Mononuclear cell (primary cell): ENCODE data around the gene SCRT2. TPM values are rescaled to one million over a fixed set of nuclear protein-coding genes. Genes with fewer than 3 reads are reported as not detected.

ENCODE experiments used
- H3K27me3 ChIP-seq: 2 replicates; pipeline ENCODE4 v1.6.0; 2011; ENCODE audit warnings: low read length, control low read depth; ENCODE audit not compliant: insufficient read depth
- H3K4me1 ChIP-seq: 2 replicates; pipeline ENCODE4 v1.5.1; 2011; ENCODE audit warnings: mild to moderate bottlenecking, low read length, control low read depth; ENCODE audit not compliant: insufficient read depth
- H3K4me3 ChIP-seq: 2 replicates; pipeline ENCODE4 v1.5.1; 2011; ENCODE audit warnings: mild to moderate bottlenecking, low read length, moderate library complexity
- H3K9me3 ChIP-seq: 2 replicates; pipeline ENCODE4 v1.5.1; 2011; ENCODE audit warnings: low read depth, mild to moderate bottlenecking, control low read depth, low read length
- total RNA-seq: library from RNA; depleted of rRNA; stranded (reverse); fragments of >200 nt; gene quantifications from one replicate; pipeline ENCODE4 v1.2.3, GENCODE V29; 2012

Gene SCRT2
- total RNA-seq, 1 donor = not detected

GRCh38 chr20:669573-669972, 6.0 kb downstream of the SCRT2 start:
- no peaks in the 10 kb centered on the region for H3K9me3 ChIP-seq
- no peaks in the 10 kb centered on the region for H3K4me1 ChIP-seq
- H3K4me3 ChIP-seq = no peak overlapping the region
- peaks cover 56% of the 10 kb centered on the region for H3K27me3 ChIP-seq

DNA sequence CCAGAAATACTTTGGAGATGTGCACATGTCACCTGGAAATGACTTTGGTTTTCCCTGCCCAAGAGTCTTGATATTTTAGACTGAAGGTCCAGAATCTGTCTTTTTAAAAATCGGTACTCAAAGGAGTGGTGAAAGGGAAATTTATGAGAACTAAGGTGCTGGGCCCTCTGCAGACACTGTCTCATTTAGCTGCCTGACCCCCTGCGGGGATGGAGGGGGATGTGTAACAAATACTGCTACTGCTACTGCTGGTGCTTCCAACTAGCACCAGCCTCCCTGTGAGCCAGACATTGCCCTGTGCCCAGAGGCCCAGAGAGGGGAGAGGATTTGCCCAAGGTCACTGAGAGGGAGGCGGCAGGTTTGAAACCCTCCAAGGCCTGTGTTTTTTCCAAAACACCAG, 7.0 kb downstream of the SCRT2 start:
- Histone ChIP-seq H3K4me3 (no peak overlapping the region), H3K27me3 (peaks cover 51% of the 10 kb centered on the region), H3K4me1 (peaks cover 2% of the 10 kb centered on the region), H3K9me3 (no peaks in the 10 kb centered on the region)

GRCh38 chr20:668050-668449, 7.6 kb downstream of the SCRT2 start:
- peaks cover 7% of the 10 kb centered on the region for H3K4me1 ChIP-seq
- no peaks in the 10 kb centered on the region for H3K9me3 ChIP-seq
- peaks cover 48% of the 10 kb centered on the region for H3K27me3 ChIP-seq
- H3K4me3 ChIP-seq = no peak overlapping the region

DNA sequence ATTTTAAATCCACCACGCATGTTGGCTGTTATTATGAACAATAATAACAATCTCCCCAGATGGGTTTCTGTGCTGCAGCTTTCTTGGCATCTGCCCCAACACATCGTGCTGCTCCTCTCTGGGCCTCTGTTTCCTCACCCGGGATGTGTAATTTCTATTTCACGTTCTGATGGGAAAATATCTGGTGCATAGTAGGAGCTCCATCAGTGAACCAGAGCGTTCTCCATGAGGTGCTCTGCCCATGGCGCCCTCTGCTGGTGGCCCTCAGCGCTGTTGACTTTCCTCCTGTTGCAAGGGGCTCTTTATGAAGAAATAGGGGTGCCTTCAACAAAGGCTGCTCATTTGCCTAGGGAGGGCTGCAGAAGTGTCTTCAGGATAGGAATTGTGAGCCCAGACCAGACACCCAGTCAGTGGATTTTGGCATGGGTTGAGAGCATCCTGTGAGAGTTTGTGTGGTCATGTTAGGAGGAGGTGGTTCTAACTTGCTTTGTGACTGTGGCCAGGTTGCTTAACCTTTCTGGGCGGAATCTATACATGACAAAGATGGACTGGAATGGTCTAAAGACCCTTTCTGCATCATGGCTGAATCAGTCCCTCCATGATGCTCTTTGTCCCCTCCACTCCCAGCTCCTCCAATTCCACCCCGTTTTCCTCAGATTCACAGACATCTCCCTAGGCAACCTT, 8.1 kb downstream of the SCRT2 start:
- H3K27me3 ChIP-seq = peaks cover 49% of the 10 kb centered on the region
- peaks cover 7% of the 10 kb centered on the region for H3K4me1 ChIP-seq
- no peaks in the 10 kb centered on the region for H3K9me3 ChIP-seq
- H3K4me3 ChIP-seq = no peak overlapping the region

DNA sequence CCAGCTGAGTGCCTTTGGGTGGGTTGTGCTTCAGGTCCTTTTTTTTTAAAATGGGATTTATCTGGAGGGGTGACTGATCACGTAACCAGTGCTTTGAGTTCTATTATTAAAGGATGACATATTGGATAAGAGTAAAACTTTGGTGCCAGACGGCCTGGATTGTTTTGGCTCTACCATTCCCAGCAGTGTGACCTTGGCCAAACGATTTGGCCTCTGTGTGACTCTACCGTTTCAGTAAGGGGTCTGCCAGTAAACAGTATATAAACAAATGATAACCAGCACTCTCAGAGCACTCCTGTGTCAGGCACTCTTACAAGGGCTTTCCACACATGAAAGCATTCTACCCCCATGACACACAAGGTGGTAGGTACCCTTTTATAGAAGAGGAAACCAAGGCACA, 8.7 kb downstream of the SCRT2 start:
- H3K4me3 ChIP-seq = no peak overlapping the region
- peaks cover 47% of the 10 kb centered on the region for H3K27me3 ChIP-seq
- H3K4me1 ChIP-seq = peaks cover 13% of the 10 kb centered on the region
- no peaks in the 10 kb centered on the region for H3K9me3 ChIP-seq

DNA sequence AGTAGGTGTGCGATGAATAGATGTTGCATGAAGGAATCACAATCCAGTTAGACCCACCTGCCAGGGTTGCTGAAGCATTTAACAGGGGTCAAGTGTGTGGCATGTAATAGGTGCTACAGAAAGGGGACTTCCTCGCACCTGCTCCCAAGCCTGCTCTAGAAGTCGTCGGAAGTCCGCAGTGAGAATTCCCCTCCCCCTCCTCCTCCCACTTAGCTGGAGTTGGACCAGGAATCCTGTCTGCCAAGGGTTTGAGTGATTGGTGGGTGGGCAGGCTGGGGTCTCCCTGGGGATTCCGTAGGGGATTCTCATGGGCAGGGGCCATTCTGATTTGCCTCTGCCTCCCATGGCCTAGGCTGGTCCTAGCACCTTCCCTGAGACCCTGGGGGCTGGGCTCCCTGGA, 10.3 kb downstream of the SCRT2 start:
- Histone ChIP-seq H3K4me1 (peaks cover 29% of the 10 kb centered on the region), H3K9me3 (no peaks in the 10 kb centered on the region), H3K27me3 (peaks cover 39% of the 10 kb centered on the region), H3K4me3 (no peak overlapping the region)

- H3K9me3 ChIP-seq = no peaks in the 10 kb centered on the region
- H3K4me3 ChIP-seq = no peak overlapping the region
- peaks cover 39% of the 10 kb centered on the region for H3K27me3 ChIP-seq
- peaks cover 36% of the 10 kb centered on the region for H3K4me1 ChIP-seq
Measured at GRCh38 chr20:664576-664975, 11.0 kb downstream of the SCRT2 start.

DNA sequence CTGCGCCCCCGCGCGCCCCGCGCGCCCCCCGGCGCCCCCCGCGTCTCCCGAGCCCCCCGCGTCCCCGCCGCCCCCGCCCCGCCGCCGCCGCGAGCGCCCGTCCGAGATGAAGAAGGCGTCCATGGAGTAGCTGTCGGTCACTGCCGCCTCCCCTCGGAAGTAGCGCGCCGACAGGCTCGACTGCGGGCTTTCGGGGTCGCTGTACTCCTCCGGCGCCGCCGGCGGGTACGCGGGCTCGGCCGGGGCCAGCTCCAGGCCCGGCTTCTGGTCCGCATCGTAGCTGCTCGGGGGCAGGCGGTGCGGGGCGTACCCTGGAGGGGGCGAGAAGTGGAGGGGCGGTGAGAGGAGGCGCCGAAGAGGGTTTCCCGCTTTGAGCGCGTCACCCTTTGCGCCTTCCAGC, 11.5 kb downstream of the SCRT2 start:
- Histone ChIP-seq H3K4me1 (peaks cover 40% of the 10 kb centered on the region), H3K4me3 (no peak overlapping the region), H3K27me3 (peaks cover 39% of the 10 kb centered on the region), H3K9me3 (no peaks in the 10 kb centered on the region)

DNA sequence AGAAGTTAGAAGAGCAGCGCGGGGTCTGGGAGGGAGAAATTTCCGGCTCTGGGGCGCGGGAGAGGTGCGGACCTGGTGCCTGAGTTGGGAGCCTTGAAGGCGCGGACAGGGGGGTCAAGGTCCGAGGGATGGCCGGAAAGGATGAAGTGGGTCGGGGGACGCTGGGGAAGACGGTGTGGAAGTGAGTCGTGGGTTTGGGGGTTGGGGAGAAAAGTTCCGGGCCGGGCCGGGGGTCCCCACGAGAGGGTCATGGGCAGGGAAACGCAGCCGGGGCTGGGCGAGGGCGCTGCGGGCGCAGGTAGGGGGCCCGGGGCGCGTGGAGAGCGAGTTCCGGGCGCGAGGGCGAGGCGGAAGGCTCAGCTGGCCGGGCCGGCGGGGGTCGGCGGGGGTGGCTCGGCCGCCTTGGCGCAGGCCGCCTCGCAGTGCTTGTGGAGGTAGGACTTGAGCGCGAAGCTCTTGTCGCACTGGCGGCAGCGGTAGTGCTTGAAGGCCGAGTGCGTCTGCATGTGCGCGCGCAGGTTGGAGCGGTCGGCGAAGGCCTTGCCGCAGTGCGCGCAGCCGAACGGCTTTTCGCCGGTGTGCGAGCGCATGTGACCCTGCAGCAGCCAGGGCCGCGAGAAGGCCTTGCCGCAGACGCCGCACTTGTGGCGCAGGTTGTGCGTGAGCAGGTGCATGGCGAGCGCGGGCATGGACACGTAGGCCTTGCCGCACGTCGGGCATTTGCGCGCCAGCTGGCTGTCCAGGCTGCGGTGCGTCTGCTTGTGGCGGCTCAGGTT, 12.1 kb downstream of the SCRT2 start:
- H3K27me3 ChIP-seq = peaks cover 39% of the 10 kb centered on the region
- H3K4me1 ChIP-seq = peaks cover 47% of the 10 kb centered on the region
- no peak overlapping the region for H3K4me3 ChIP-seq
- no peaks in the 10 kb centered on the region for H3K9me3 ChIP-seq

GRCh38 chr20:662277-663192, 13.1 kb downstream of the SCRT2 start:
- Histone ChIP-seq H3K4me1 (peaks cover 53% of the 10 kb centered on the region), H3K4me3 (no peak overlapping the region), H3K27me3 (peaks cover 35% of the 10 kb centered on the region), H3K9me3 (no peaks in the 10 kb centered on the region)

GRCh38 chr20:661474-662270, 13.9 kb downstream of the SCRT2 start:
- Histone ChIP-seq H3K4me3 (no peak overlapping the region), H3K4me1 (peaks cover 53% of the 10 kb centered on the region), H3K9me3 (no peaks in the 10 kb centered on the region), H3K27me3 (peaks cover 33% of the 10 kb centered on the region)

GRCh38 chr20:658731-659291, 16.8 kb downstream of the SCRT2 start:
- Histone ChIP-seq H3K4me1 (peaks cover 66% of the 10 kb centered on the region), H3K27me3 (peaks cover 8% of the 10 kb centered on the region), H3K4me3 (no peak overlapping the region)

DNA sequence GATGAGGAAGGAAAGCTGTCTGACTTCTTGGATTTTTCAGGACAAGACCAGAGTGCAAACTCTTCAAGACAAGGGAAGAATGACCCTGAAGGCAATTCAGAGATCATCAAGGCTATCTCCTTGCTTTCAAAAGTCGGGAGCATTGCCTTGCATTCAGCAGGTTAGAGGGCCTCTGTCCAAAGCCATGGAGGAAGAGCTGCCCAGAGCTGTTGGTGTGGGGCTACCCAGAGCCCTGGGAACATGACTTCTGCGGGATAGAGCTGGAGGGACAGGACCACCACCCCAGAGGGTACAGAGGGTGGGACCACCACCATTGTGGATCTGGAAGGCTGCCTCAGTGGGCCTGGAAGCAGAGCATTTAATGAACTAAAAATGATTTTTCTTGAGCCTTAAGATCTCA, 17.4 kb downstream of the SCRT2 start:
- Histone ChIP-seq H3K4me1 (peaks cover 64% of the 10 kb centered on the region), H3K27me3 (peaks cover 7% of the 10 kb centered on the region), H3K9me3 (no peaks in the 10 kb centered on the region), H3K4me3 (no peak overlapping the region)

More at GRCh38 chr20:658731-659291, 16.8 kb downstream of the SCRT2 start:
- no peaks in the 10 kb centered on the region for H3K9me3 ChIP-seq
